Uterus (tissue), 4 donors: Measurements from ENCODE around the gene CBX1. TPM values are rescaled to one million over a fixed set of nuclear protein-coding genes. Genes with fewer than 3 reads are reported as not detected.

Experiments
- DNase-seq, 2 donors: peaks; one replicate each; pipeline ENCODE4 v3.0.0-alpha.2; 2019 to 2020
- H3K27ac ChIP-seq, 2 donors: fragments of 200-600 bp; sonication (generic); 1 replicate in 1 of 2; 2 replicates in 1 of 2; pipeline ENCODE4 v1.5.1; 2016 to 2018
- H3K27me3 ChIP-seq, 2 donors: fragments of 200-600 bp; sonication (generic); one replicate each; pipeline ENCODE4 v1.5.1; 2018 to 2019; ENCODE audit warnings: control low read depth in 1 of 2
- H3K36me3 ChIP-seq, 2 donors: fragments of 200-600 bp; sonication (generic); one replicate each; pipeline ENCODE4 v1.5.1; 2019; ENCODE audit warnings: control low read depth in 1 of 2
- H3K4me1 ChIP-seq, 2 donors: fragments of 200-600 bp; sonication (generic); one replicate each; pipeline ENCODE4 v1.5.1; 2018 to 2019; ENCODE audit warnings: control low read depth in 1 of 2
- H3K4me3 ChIP-seq, 2 donors: fragments of 200-600 bp; sonication (generic); 1 replicate in 1 of 2; 2 replicates in 1 of 2; pipeline ENCODE4 v1.5.1; 2018 to 2019; ENCODE audit warnings: mild to moderate bottlenecking in 1 of 2
- H3K9me3 ChIP-seq, 2 donors: fragments of 200-600 bp; sonication (generic); one replicate each; pipeline ENCODE4 v1.5.1; 2019; ENCODE audit warnings: control low read depth in 1 of 2
- POLR2A ChIP-seq, 2 donors: fragments of 450-650 bp; IDR thresholded peaks; one replicate each; pipeline ENCODE4 v1.6.1; 2016; ENCODE audit warnings: antibody characterized with exemption in 2 of 2, mild to moderate bottlenecking in 1 of 2, moderate library complexity in 1 of 2
- intact Hi-C: fragments of 100-400 bp; cut with DNase I; formaldehyde crosslinking; loops from one replicate; pipeline ENCODE4 v1.15.1; 2023; ENCODE audit warnings: low total_unique reads
- total RNA-seq, 4 donors: library from RNA; depleted of rRNA in 3 of 4; stranded (reverse); fragments of >200 nt in 3 of 4; gene quantifications; one replicate each; pipeline versions ENCODE4 v1.1.0 to v1.2.4, GENCODE V29; 2014 to 2023
- TF ChIP-seq, protein P1 (sequence below), 4 experiments: fragments of 200-600 bp in 2 of 4; fragments of 450-650 bp in 2 of 4; sonication (generic) in 2 of 4; IDR thresholded peaks; one replicate each; pipeline ENCODE4 v1.5.1; 2016 to 2019; ENCODE audit warnings: antibody characterized with exemption in 4 of 4, mild to moderate bottlenecking in 2 of 4, moderate library complexity in 1 of 4
- donor health status: DM: yes; HTN: yes; CAD: no.

CBX1 gene
- total RNA-seq, 4 donors from 2014 or later, result 47.1 to 132 (median 81.3) TPM

DNA sequence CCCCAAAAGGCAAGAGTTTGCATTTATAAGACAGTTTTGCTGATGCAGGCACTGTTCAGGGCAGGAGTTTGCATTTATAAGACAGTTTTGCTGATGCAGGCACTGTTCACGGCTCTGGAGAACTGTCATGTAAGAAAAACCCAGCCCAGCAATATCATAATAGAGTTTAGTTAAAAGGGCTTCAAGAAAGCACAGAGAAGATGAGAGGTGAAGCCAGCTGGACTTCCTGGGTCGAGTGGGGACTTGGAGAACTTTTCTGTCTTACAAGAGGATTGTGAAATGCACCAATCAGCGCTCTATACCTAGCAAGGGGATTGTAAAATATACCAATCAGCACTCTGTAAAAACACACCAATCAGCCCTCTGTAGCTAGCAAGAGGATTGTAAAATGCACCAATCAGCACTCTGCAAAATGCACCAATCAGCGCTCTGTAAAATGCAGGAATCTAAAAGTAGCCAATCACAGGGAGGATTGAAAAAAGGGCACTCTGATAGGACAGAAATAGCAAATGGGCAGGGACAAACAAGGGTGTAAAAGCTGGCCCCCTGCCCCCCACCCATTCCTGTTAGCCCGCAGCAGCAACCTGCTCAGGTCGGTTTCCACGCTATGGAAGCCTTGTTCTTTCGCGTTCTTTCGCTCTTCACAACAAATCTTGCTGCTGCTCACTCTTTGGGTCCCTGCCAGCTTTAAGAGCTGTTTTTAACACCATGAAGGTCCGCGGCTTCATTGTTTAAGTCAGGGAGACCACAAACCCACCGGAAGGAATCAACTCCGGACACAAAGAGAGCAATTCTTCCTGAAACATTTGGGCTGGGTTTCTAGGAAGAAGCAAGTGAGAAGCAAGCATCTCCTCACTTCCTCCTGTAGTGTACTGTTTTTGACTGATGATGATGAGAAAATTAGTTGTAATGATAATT lies 1.8 kb upstream of the CBX1 start:
- H3K9me3 ChIP-seq, result no peaks in the 10 kb centered on the region
- TF ChIP-seq, protein P1, sequence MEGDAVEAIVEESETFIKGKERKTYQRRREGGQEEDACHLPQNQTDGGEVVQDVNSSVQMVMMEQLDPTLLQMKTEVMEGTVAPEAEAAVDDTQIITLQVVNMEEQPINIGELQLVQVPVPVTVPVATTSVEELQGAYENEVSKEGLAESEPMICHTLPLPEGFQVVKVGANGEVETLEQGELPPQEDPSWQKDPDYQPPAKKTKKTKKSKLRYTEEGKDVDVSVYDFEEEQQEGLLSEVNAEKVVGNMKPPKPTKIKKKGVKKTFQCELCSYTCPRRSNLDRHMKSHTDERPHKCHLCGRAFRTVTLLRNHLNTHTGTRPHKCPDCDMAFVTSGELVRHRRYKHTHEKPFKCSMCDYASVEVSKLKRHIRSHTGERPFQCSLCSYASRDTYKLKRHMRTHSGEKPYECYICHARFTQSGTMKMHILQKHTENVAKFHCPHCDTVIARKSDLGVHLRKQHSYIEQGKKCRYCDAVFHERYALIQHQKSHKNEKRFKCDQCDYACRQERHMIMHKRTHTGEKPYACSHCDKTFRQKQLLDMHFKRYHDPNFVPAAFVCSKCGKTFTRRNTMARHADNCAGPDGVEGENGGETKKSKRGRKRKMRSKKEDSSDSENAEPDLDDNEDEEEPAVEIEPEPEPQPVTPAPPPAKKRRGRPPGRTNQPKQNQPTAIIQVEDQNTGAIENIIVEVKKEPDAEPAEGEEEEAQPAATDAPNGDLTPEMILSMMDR (IDR thresholded peaks at IDR 0.05), result no peak
- no peak for TF ChIP-seq POLR2A (IDR thresholded peaks at IDR 0.05)
- H3K27me3 ChIP-seq, result no peaks in the 10 kb centered on the region
- no peak overlapping the region for H3K4me3 ChIP-seq
- DNase-seq, result no peak
- no peak overlapping the region for H3K27ac ChIP-seq
- peaks cover 0 to 3% of the 10 kb centered on the region in 2 donors for H3K4me1 ChIP-seq
- intact Hi-C loops, result no loop called here
- no peaks in the 10 kb centered on the region for H3K36me3 ChIP-seq

DNA sequence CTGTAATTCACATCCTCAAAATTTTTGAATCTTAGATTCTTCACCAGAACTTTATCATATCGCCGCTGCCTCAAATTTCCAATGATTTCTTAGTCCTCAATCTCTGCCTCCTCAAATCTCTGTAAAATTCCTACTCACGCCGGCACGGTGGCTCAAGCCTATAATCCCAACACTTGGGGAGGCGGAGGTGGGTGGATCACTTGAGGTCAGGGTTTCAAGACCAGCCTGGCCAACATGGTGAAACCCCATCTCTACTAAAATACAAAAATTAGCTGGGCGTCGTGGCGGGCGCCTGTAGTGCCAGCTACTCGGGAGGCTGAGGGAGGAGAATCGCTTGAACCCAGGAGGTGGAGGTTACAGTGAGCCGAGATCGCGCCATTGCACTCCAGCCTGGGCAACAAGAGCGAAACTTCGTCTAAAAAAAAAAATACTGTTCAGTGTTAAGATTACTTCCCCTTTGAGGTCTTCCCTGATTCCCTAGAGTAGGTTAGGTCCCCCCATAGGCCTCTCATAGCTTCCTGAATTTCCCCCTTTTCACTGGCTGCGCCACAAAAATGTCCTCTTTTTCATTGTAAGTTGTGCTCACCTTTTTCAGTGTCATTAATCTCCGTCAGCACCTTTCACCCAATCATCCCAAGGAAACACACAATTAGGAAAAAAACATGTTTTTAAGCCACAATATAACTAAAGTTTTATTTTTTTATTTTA lies 919 bp upstream of the CBX1 start:
- TF ChIP-seq, protein P1 (IDR thresholded peaks at IDR 0.05), result no peak
- no peak for TF ChIP-seq POLR2A (IDR thresholded peaks at IDR 0.05)
- no peak for DNase-seq
- no peak overlapping the region for H3K4me3 ChIP-seq
- H3K9me3 ChIP-seq, result no peaks in the 10 kb centered on the region
- H3K36me3 ChIP-seq, result no peaks in the 10 kb centered on the region
- intact Hi-C loops, result no loop called here
- peaks cover 0 to 3% of the 10 kb centered on the region in 2 donors for H3K4me1 ChIP-seq
- H3K27ac ChIP-seq, result no peak overlapping the region
- H3K27me3 ChIP-seq, result no peaks in the 10 kb centered on the region

DNA sequence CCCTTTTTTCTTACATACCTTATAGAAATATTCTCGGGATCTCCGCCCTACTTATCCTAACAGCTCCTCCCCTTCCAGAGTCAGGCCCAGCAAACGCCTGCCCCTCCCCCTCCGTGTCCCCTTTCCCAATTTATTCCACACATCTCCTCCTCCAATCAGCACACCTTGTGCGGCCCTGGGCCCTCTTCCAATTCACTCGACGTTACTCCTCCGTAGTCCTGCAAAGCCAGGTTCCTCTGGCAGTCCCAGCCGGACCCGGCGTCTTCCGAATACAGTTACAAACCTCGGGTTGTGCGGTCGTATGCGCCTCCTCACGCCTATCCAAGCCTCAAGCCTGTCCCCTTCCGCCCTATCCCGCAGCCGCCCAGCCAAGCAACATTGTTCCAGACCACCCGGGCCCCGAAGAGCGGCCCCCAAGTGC lies 677 bp downstream of the CBX1 start:
- TF ChIP-seq, protein P1 (IDR thresholded peaks at IDR 0.05), result peak in 1 of 4 experiments; percentile 2
- TF ChIP-seq POLR2A (IDR thresholded peaks at IDR 0.05), result no peak
- Histone ChIP-seq H3K4me3 (peak overlapping the region; percentile 93 to 97), H3K4me1 (peaks cover 0 to 3% of the 10 kb centered on the region in 2 donors), H3K9me3 (no peaks in the 10 kb centered on the region), H3K27me3 (no peaks in the 10 kb centered on the region), H3K27ac (peak overlapping the region; percentile 92 to 96), H3K36me3 (no peaks in the 10 kb centered on the region)
- intact Hi-C loops, result no loop called here
- peak; percentile 62 to 63 for DNase-seq

DNA sequence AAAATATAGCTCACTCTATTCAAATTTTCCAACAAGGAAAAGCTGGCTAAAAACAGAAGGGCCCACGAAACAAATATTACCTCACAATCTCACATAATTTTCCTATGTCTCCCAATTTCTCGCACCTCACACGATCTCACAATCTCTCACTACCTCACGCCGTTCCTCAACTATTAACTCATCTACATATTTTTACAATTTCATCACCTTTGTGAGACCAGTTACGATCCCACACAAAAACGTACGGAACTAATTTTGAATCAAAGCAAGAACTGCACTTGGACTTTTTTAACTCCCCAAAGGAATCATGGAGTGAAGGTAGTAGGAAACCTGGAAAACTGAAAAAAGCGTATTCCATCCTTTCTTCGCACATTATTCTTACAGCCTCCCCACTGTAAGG lies 1.1 kb downstream of the CBX1 start:
- Histone ChIP-seq H3K4me3 (peak overlapping the region; percentile 93 to 97), H3K27me3 (no peaks in the 10 kb centered on the region), H3K4me1 (peaks cover 0 to 3% of the 10 kb centered on the region in 2 donors), H3K9me3 (no peaks in the 10 kb centered on the region), H3K27ac (peak overlapping the region; percentile 92 to 96), H3K36me3 (no peaks in the 10 kb centered on the region)
- no peak for DNase-seq
- TF ChIP-seq, protein P1 (IDR thresholded peaks at IDR 0.05), result peak in 1 of 4 experiments; percentile 3
- no peak for TF ChIP-seq POLR2A (IDR thresholded peaks at IDR 0.05)
- intact Hi-C loops, result no loop called here

DNA sequence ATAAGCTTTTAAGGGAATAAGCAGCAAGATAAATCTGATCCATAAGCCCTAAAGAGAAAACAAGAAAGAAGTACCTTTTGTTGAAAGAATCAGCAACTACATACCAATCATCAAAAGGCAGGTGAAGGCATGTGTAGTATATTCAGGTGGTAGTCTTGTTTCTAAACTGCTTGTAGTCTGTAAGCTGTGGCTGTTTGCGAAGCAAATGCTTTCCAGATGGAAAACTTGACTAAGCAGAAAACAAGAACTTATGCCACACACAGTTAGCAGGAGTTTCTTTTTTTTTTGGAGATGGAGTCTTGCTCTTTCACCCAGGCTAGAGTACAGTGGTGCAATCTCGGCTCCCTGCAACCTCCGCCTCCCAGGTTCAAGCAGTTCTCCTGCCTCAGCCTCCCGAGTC lies 5.7 kb downstream of the CBX1 start:
- intact Hi-C loops, result no loop called here
- DNase-seq, result no peak

More for the DNA sequence above, 5.7 kb downstream of the CBX1 start:
- no peaks in the 10 kb centered on the region for H3K4me1 ChIP-seq
- no peaks in the 10 kb centered on the region for H3K27me3 ChIP-seq
- no peak overlapping the region for H3K27ac ChIP-seq
- no peaks in the 10 kb centered on the region for H3K9me3 ChIP-seq
- TF ChIP-seq POLR2A (IDR thresholded peaks at IDR 0.05), result no peak
- TF ChIP-seq, protein P1 (IDR thresholded peaks at IDR 0.05), result no peak
- H3K36me3 ChIP-seq, result no peaks in the 10 kb centered on the region
- no peak overlapping the region for H3K4me3 ChIP-seq
